Inflammatory macrophage (primary cell): ENCODE results near the gene SF3A1.
"Not testable (repeated sequence)": the region's sequence is repeated elsewhere in the genome, so short reads cannot be mapped to it uniquely, and the experiment has no call there.

ENCODE experiments used
- DNase-seq, 2 donors: peaks; one replicate each; pipeline ENCODE4 v3.0.0-alpha.2; 2020 to 2022
- total RNA-seq, 18 experiments: gene quantifications; one replicate each; lab custom pipeline; 2026; ENCODE audit warnings: mixed read lengths in 6 of 18, inconsistent platforms in 2 of 18; lab: John Stamatoyannopoulos, UW

Gene SF3A1, protein sequence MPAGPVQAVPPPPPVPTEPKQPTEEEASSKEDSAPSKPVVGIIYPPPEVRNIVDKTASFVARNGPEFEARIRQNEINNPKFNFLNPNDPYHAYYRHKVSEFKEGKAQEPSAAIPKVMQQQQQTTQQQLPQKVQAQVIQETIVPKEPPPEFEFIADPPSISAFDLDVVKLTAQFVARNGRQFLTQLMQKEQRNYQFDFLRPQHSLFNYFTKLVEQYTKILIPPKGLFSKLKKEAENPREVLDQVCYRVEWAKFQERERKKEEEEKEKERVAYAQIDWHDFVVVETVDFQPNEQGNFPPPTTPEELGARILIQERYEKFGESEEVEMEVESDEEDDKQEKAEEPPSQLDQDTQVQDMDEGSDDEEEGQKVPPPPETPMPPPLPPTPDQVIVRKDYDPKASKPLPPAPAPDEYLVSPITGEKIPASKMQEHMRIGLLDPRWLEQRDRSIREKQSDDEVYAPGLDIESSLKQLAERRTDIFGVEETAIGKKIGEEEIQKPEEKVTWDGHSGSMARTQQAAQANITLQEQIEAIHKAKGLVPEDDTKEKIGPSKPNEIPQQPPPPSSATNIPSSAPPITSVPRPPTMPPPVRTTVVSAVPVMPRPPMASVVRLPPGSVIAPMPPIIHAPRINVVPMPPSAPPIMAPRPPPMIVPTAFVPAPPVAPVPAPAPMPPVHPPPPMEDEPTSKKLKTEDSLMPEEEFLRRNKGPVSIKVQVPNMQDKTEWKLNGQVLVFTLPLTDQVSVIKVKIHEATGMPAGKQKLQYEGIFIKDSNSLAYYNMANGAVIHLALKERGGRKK
- total RNA-seq, result 38.2 to 99.2 (median 53.4) reads per million in 18 experiments

DNA sequence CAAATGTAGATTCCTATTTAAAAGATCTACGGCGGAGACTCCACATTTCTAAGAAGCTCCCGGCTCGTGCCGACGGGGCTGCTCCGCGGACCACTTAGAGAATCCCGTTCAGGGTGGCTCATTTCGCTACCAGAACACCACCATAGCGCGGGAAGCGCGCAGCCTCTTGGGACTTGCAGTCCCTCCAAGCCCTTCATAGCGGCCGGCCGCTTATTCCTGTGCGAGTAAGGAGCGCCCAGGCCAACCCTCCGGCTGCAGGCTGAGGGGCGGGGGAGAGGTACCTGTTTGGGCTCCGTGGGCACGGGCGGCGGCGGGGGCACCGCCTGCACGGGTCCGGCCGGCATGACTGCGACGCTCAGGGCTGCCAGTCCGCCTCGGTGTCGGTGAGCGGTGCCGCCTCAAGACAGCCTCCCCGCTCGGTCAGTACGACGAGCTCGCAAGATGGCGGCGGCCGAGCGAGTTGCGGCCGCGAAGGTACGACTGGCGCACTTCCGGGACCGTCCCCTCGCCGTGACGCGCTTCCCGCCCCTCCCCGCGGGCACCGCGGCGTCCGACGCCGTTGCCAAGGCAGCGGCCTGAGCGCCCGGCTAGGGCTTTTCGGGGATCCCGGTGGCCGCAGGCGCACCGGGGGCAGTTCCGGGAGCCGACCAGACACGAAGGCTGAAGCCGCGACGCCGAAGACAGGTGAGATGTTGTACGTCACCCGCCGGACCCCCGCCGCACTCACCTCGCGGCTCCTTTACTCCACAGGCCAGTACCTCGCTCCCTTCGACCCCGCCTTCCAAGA lies at the start of gene SF3A1, which contains the start of gene CCDC157:
Gene SF3A1, minus strand, starts transcription at position 446 of the 787 bp plus-strand sequence. Its CDS starts 102 bp downstream, at position 344.
Gene CCDC157, plus strand, starts transcription at position 559 of the 787 bp plus-strand sequence. CDS start 8,994 bp downstream, outside the sequence.
- peak; percentile 88 to 94 for DNase-seq

DNA sequence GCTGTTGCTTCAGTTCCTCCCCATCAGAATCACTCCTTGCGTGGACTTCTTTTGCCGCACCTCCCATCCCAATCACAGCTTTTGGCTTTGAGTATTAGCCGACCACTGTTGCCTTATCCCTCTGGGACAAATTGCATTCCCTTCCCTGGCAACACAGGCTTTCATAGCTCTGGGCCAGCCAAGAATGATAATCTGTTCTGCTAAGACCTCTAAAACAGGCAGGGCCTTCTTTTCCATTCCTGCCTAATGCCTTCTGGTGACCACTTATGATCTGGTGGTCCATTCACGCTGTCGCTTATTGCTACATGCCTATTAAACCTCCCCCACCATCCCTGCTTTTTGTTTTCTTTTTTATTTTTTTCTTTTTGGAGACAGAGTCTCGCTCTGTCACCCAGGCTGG lies 49.7 kb upstream of the SF3A1 start:
- no peak for DNase-seq

DNA sequence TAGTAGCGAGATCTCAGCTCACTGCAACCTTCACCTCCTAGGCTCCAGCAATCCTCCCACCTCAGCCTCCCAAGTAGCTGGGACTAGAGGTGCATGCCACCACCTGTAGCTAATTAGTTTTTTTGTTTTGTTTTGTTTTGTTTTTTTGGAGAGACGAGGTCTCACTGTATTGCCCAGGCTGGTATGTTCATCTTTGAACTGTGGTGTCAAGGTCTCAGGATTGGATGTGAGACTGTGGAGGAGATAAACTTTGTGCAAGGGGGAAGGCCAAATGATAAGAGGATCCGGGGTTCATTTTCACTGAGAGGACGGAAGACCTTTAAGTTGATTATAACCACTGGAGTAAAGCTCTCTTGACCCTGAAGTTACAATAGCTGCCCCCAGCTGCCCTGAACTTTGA lies 49.0 kb upstream of the SF3A1 start:
- DNase-seq, result no peak

DNA sequence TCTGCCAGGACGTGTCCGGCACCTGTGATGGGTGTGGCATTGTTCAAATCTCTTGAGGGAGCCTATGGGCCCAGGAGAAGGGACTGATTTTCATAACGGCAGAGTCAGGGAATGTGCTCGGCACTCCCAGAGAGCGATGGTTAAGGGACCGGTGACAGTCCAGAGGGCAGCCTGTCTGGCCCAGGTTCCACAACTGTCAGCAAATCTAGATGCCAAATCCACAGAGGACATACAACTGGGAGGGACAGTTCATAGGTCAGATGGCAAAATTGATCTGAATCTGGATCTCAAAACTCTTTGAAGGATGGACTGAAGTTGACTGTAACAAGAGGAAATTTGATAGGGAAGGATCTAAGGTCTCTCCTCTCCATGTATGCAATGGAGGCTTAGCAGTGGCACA lies 47.6 kb upstream of the SF3A1 start:
- no peak for DNase-seq

DNA sequence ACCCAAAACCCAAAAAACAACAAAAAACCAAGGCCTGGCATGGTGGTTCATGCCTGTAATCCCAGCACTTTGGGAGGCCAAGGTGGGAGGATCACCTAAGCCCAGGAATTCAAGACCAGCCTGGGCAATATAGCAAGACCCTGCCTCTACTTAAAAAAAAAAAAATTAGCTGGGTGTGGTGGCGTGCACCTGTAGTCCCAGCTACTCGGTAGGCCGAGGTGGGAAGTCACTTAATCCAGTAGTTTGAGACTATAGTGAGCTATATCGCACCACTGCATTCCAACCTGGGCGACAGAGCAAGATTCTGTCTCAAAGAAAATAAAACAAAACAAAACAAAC lies 46.0 kb upstream of the SF3A1 start:
- not testable (repeated sequence) for DNase-seq

DNA sequence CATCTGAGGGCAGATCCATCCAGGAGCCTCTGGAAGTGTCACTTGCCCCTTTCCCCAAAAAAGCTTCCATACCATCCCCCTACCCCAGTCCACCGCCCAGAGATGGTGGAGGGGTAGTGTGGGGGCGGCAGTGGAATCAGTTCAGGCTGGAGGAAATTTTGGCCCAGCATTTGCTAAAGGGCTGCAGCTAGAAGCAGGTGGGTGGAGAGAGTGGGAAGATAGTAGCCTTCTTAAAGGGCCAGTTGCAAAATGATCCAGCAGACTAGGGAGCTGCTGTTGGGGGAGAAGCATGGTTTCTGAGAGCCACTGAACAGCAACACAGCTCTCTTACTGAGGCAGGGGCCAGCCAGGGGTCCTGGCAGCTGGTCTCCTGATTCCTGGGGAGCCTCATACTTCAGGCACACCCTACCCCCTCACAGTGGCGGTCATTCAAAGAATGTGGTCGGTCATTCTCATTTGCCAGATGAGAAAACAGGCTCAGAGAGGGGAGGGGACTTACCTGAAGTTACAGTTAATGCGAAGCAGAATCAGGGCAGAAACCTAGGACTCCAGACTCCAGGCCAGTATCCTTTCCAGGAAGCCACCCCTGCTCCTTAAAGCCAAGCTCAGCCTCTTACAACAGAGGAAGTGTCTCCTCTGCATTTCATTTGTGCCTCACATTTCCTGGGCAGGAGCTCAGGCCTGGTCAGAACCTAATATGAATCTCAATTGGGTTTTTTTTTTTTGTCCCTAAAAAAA lies 45.5 kb upstream of the SF3A1 start:
- DNase-seq, result peak; percentile 32 to 65

DNA sequence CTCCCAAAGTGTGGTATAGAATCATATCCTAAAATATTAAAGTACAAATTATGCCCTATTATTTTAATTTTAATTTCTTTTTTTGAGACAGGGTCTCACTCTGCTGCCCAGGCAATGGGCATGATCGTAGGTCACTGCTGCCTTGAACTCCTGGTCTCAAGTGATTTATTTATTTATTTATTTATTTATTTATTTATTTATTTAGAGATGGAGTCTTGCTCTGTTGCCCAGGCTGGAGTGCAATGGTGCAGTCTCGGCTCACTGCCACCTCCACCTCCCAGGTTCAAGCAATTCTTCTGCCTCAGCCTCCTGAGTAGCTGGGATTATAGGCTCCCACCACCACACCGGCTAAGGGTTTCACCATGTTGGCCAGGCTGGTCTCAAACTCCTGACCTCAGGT lies 44.3 kb upstream of the SF3A1 start:
- not testable (repeated sequence) for DNase-seq

DNA sequence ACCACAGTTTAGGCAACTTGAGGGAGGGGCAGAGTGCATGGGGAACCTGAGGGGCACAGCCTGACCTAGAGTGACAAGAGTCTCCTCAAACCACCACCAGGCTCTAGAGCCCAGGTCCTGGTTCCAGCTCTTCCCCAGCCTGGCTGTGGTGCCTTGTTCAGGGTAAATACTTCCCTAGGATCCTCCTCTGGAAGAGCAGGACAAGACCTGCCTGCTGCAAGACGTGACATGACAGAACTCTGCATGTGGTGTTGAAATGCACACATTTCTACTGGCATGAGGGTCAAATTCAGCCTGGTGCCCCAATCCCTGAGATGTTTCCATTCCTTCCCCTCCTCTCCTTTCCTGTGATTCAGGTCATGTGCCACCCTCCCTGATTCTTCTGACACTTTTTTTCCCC lies 43.5 kb upstream of the SF3A1 start:
- DNase-seq, result no peak

DNA sequence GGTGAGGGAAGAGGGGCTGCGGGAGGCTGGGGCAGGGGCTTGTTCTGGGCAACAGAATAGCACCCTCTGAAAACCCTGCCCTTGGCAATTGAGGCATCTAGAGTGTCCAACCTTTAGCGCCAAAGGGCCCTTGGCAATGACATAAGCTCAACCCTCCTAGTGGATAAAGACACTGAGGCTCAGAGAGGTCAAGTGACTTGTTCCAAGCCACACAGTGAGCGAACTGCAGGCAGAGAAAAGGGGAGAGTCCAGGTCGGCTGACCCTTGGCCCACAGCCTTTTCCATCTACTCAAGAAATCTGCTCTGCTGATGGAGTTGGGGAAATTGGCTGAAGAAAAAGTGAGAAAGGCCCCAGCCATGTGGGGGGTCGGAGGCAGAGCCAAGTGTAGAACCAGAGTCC lies 43.0 kb upstream of the SF3A1 start:
- no peak for DNase-seq

DNA sequence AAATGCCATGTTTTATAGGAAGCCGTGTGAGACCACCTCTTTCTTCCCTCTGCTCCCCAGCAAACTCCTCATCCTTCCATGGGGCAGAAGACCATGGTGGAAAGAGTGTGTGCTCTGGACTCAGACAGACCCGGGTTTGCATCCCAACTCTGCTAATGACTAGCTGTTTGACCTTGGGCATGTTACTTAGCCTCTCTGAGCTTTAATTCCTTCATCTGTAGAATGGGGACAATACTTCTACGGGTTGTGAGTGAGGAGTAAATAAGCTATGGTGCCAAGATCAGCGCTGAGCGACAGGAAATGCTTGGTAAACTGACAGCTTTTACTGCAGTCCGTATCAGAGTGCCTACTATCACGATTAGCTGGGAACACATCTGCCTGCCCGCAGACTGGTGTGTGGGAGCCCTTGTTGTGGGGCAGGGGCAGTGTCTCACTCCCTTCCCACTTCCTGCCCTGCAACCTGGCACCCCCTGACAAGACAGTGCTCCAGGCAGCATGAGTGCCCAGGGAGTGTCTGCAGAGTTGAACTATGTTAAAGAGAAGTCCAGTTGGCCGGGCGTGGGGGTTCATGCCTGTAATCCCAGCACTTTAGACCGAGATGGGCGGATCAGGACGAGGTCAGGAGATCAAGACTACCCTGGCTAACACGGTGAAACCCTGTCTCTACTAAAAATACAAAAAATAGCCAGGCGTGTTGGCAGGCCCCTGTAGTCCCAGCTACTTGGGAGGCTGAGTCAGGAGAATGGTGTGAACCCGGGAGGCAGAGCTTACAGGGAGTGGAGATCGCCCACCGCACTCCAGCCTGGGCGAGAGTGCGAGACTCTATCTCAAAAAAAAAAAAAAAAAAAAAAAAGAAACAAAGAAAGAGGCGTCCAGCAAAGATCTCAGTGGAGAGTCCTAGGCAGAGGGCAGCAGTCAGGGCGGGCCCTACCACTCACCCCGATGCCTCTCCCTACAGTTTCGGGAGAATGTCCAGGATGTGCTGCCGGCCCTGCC lies 42.3 kb upstream of the SF3A1 start:
- DNase-seq, result no peak

DNA sequence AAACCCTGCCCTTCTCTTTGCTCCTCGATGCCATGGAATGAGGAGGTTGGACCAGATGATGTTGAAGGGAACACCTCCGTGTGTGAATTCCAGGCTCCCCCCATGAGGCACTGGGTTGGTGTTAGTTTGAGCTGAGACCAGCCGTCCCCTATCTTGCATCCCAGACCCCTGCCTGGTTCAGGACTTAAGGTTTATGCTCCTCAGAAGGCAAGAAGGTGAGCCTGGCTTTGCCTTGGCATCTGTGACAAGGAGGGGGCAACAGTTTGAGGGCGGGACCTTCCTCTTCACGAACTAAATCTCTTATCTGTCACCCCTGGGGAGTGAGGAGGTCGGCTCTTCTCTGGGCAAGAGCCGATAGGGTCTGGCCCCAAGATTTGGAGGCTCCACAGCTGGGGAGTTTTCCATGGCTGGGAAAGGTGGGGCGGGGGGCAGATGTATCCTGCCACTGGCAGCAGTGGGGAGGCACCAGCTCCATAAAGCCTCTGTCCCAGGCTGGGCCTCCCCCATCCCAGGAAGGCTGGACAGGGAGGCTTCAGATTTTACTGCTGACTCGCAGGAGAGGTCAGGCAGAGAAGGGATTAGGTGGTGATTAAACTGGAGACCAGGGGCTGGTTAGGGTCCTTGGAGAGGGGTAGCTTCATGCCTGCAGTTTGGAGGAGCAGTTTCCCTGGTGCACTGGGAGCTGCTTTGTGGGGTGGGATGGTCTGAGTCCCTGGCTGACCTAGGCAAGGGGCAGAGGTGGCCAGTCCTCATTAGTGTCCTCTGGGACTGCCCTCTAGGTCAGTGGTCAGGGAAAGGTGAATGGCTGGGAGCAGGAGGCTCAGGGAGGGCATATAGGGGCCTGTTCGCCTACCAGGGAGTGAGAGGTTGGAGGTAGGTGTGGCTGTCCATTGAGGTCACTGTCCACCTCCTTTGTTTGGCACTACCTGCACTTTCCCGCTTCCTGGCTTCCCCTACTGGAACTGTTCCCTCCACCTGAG lies 41.3 kb upstream of the SF3A1 start:
- no peak for DNase-seq

DNA sequence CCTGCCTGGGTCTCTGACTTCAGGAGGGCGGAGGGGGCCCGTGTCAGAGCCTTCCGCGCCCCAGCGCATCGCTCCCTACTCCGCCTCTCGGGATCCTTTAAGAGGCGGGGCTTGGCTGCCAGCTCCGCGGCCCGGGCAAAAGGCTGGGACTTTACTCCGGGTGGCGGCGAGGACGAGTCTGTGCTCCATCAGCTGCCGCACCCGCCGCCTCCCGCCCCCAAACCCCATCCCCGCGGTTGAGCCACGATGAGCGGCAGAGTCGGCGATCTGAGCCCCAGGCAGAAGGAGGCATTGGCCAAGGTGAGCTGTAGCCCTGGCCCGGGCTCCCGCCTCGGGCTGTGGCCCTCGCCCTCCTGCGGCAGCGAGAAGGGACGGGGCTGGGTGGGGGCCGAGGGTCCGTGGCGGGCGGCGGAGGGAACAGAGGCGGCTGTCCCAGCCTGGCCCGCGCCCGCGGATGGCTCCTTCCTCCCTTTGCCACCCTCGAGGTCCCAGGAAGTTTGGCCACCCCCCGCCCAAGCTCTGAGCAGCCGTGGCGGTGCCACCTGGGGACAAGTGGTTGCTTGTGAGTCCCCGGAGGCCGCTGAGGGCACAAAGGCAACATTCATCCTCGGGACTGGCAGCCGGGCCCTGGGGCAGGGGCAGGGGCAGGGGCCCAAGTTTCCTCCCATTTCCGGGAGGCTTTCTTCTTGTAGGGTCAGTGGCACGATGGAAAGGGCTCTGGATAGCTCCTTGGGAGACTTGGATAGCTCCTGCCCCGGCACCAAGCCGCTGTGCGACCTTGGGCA lies 40.4 kb upstream of the SF3A1 start, which contains the start of gene SEC14L2:
Gene SEC14L2, plus strand, starts transcription at position 148 of the 785 bp plus-strand sequence. Its CDS starts 99 bp downstream, at position 247.
- peak in 1 of 2 donors; percentile 34 for DNase-seq

DNA sequence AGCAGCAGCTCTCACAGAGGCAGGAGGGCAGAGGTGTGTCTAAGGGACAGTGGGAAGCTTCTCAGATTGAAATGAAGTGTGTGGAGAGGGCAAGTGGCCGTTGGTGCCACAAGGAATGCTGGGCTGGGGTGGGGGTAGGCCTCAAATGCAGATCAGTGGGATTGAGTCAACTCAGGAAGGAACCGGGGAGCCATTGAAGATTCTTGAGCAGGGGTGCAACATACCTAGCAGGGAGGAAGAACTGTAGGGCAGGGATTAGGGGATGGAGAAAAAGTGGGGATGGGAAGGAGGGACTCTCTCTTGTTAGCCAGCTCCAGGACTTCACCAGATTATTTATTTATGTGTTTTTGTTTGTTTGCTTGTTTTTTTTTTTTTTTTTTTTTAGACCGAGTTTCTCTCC lies 37.2 kb upstream of the SF3A1 start:
- no peak for DNase-seq

DNA sequence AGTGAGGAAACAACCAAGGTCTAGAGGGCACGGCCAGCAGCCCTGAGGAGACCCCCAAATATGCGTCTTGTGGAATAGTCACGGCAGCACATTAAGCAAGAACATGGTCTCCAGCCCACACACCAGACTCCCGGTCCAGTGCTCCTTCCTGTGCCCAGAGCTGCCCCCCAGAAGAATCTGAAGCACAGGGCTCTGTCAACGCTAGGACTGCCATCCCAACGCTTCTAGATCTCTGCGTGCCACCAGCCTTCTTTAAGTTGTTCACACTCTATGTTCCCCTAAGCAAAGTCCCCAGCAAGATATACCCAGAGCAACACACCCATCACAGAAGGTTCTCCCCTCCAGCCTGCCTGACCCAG lies 36.6 kb upstream of the SF3A1 start:
- DNase-seq, result no peak

DNA sequence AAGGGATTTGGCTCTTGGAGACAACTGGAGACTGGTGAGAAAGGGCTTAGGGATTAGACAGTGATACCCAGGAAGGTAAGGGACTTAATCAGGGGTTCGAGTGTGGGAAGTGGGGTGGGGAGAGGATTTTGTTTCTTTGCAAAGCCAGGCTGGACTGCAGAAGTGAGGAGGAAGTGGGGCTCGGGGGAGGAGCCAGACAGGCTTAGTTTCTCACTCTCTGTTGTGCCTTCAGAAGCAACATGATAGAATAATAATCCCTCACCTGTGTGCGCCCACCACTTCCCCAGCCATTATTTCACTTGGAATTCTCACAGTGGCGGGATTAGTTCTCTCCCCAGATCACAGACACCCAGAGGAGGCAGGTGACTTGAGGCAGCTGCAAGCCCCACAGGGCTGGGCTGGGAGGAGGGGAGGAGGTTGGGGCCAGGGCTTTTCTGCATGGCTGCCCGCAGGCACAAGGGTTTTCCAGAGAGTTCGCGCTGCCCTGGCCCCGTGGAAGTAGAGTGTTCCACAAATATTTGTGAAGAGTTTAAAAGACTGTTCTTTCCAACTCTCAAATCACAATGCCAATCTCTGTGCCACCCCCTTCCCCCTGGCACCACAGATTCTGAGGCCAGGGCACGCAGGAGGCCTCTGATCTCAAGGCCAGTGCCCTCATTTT lies 36.1 kb upstream of the SF3A1 start:
- DNase-seq, result no peak

DNA sequence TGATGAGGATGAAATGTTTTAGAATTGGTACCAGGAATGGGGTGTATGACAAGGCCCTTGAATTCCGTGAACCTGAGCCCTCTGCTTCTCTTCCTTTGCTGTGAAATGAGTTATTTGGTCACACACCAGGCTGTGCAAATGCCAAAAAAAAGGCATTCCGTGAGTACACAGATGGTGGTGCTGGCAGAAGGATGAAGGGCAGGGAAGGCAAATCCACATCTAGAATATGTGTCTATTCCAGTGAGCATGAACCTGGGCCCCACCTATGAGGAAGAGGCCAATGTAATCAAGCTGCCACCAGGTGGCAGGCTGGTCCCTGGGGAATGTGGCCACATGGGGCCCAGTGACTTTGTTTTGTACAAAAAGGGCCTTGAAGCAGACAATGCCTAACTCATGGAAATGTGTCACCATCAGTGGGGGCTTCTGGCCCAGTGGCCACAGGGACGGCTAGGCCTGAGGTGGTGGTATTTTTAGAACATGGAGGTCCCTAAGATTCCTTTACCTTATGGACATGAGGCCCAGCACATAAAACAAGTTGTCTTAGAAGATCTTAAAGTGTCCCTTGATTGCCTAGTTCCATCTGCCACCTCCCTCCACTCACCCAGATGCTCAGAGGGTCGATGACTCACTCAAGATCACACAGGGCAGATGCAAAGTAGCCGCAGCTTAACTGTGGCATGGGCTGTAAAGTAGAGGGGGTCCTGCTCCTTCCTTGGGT lies 34.4 kb upstream of the SF3A1 start:
- peak; percentile 77 to 83 for DNase-seq
